CD14-positive monocyte (primary cell): Measurements from ENCODE around the gene PIGZ. TPM values are rescaled to one million over a fixed set of nuclear protein-coding genes. Genes with fewer than 3 reads are reported as not detected.

Experiments
- DNase-seq, 3 donors: peaks; one replicate each; pipeline ENCODE4 v3.0.0-alpha.2; 2011 to 2022
- H2AFZ ChIP-seq: 2 replicates; pipeline ENCODE4 v1.6.0; 2012; ENCODE audit warnings: mild to moderate bottlenecking, low read depth, low read length, inconsistent platforms; ENCODE audit not compliant: insufficient read depth, poor library complexity, severe bottlenecking
- H3K27ac ChIP-seq, 2 donors: 1 replicate in 1 of 2; 2 replicates in 1 of 2; pipeline ENCODE4 v1.5.1; 2012 to 2013; ENCODE audit warnings: low read length in 2 of 2, control low read depth in 1 of 2, inconsistent platforms in 1 of 2, low read depth in 1 of 2, mild to moderate bottlenecking in 1 of 2
- H3K27me3 ChIP-seq, 2 donors: one replicate each; pipeline versions ENCODE4 v1.6.0 to v1.6.1; 2011 to 2013; ENCODE audit warnings: low read length in 2 of 2; ENCODE audit not compliant: control insufficient read depth in 2 of 2, insufficient read depth in 2 of 2
- H3K36me3 ChIP-seq, 2 donors: replicated peaks in 1 of 2; 1 replicate in 1 of 2; 2 replicates in 1 of 2; pipeline versions ENCODE4 v1.5.1 to v1.6.1; 2012 to 2013; ENCODE audit warnings: low read length in 2 of 2, control low read depth in 1 of 2, inconsistent platforms in 1 of 2, mild to moderate bottlenecking in 1 of 2; ENCODE audit not compliant: insufficient read depth in 2 of 2, control insufficient read depth in 1 of 2
- H3K4me1 ChIP-seq, 2 donors: 1 replicate in 1 of 2; 2 replicates in 1 of 2; pipeline versions ENCODE4 v1.5.1 to v1.6.1; 2012 to 2013; ENCODE audit warnings: low read length in 2 of 2, control low read depth in 1 of 2, inconsistent platforms in 1 of 2, mild to moderate bottlenecking in 1 of 2, moderate library complexity in 1 of 2; ENCODE audit not compliant: insufficient read depth in 2 of 2, control insufficient read depth in 1 of 2
- H3K4me2 ChIP-seq: replicated peaks from 2 replicates; pipeline ENCODE3; 2012; ENCODE audit warnings: low read length, moderate library complexity, mild to moderate bottlenecking; ENCODE audit not compliant: poor library complexity, severe bottlenecking; ENCODE audit errors: extremely low read depth
- H3K4me3 ChIP-seq, 3 experiments: fragments of 200-600 bp in 1 of 3; sonication (generic) in 1 of 3; replicated peaks in 1 of 3; 1 replicate in 2 of 3; 2 replicates in 1 of 3; pipeline ENCODE4 v1.5.1; 2011 to 2013; ENCODE audit warnings: low read length in 3 of 3, mild to moderate bottlenecking in 3 of 3, control low read depth in 2 of 3, low read depth in 2 of 3, inconsistent platforms in 1 of 3, moderate library complexity in 1 of 3
- H3K79me2 ChIP-seq: 2 replicates; pipeline ENCODE4 v1.6.0; 2012; ENCODE audit warnings: mild to moderate bottlenecking, control low read depth, inconsistent platforms, low read length, moderate library complexity; ENCODE audit not compliant: insufficient read depth
- H3K9ac ChIP-seq: 2 replicates; pipeline ENCODE4 v1.6.0; 2017; ENCODE audit warnings: low read length, mild to moderate bottlenecking; ENCODE audit not compliant: insufficient read depth, poor library complexity, severe bottlenecking
- H3K9me3 ChIP-seq, 2 donors: replicated peaks in 1 of 2; 1 replicate in 1 of 2; 2 replicates in 1 of 2; pipeline versions ENCODE4 v1.5.1 to v1.6.1; 2012 to 2013; ENCODE audit warnings: low read length in 2 of 2, control low read depth in 1 of 2; ENCODE audit not compliant: control insufficient read depth in 1 of 2, insufficient read depth in 1 of 2
- H4K20me1 ChIP-seq: 2 replicates; pipeline ENCODE4 v1.6.0; 2012; ENCODE audit warnings: mild to moderate bottlenecking, low read length, control low read depth, moderate library complexity; ENCODE audit not compliant: insufficient read depth
- H3K27ac Mint-ChIP-seq, 7 donors: one replicate each; pipeline ENCODE4 v1.8.0; 2020; ENCODE audit warnings: mild to moderate bottlenecking in 7 of 7, mixed read lengths in 7 of 7, moderate library complexity in 6 of 7, inconsistent platforms in 2 of 7
- H3K27me3 Mint-ChIP-seq, 3 donors: one replicate each; pipeline ENCODE4 v1.8.0; 2021 to 2022; ENCODE audit warnings: low read depth in 3 of 3, mild to moderate bottlenecking in 3 of 3, mixed read lengths in 3 of 3, moderate library complexity in 3 of 3, inconsistent platforms in 1 of 3
- H3K36me3 Mint-ChIP-seq, 2 donors: one replicate each; pipeline ENCODE4 v1.8.0; 2020; ENCODE audit warnings: mixed read lengths in 2 of 2, inconsistent platforms in 1 of 2, mild to moderate bottlenecking in 1 of 2
- H3K4me1 Mint-ChIP-seq: one replicate; pipeline ENCODE4 v1.8.0; 2020; ENCODE audit warnings: mild to moderate bottlenecking, mixed read lengths
- H3K4me3 Mint-ChIP-seq, 2 donors: one replicate each; pipeline ENCODE4 v1.8.0; 2020; ENCODE audit warnings: mild to moderate bottlenecking in 2 of 2, mixed read lengths in 2 of 2, moderate library complexity in 1 of 2
- H3K9me3 Mint-ChIP-seq, 7 donors: one replicate each; pipeline ENCODE4 v1.8.0; 2020 to 2022; ENCODE audit warnings: mixed read lengths in 7 of 7, mild to moderate bottlenecking in 6 of 7, moderate library complexity in 6 of 7, inconsistent platforms in 2 of 7
- WGBS: methylation state at CpG from one replicate; pipeline ENCODE4 v1.1.5; 2013; ENCODE audit warnings: missing lambda C conversion rate; ENCODE audit not compliant: insufficient coverage; 5-methylcytosine and 5-hydroxymethylcytosine counted together
- intact Hi-C, 2 donors: fragments of 100-400 bp; cut with micrococcal nuclease; formaldehyde crosslinking; loops; one replicate each; pipeline versions ENCODE4 v1.15.0 to v1.15.1; 2023
- polyA plus RNA-seq, 3 donors: library from polyadenylated mRNA; depleted of rRNA in 1 of 3; unstranded in 2 of 3; stranded (reverse) in 1 of 3; fragments of 300-500 nt in 2 of 3; fragments of >200 nt in 1 of 3; fragmentation: Illumina TruSeq in 2 of 3; gene quantifications; 1 replicate in 2 of 3; 2 replicates in 1 of 3; pipeline ENCODE4 v1.2.3, GENCODE V29; 2012 to 2021
- TF ChIP-seq, protein P1 (sequence below): fragments of 200-600 bp; IDR thresholded peaks from one replicate; pipeline ENCODE4 v1.8.0; 2022; ENCODE audit warnings: antibody characterized with exemption, mild to moderate bottlenecking

Gene PIGZ
- polyA plus RNA-seq, 3 donors: 1.6 to 3.8 (median 1.9) TPM

DNA sequence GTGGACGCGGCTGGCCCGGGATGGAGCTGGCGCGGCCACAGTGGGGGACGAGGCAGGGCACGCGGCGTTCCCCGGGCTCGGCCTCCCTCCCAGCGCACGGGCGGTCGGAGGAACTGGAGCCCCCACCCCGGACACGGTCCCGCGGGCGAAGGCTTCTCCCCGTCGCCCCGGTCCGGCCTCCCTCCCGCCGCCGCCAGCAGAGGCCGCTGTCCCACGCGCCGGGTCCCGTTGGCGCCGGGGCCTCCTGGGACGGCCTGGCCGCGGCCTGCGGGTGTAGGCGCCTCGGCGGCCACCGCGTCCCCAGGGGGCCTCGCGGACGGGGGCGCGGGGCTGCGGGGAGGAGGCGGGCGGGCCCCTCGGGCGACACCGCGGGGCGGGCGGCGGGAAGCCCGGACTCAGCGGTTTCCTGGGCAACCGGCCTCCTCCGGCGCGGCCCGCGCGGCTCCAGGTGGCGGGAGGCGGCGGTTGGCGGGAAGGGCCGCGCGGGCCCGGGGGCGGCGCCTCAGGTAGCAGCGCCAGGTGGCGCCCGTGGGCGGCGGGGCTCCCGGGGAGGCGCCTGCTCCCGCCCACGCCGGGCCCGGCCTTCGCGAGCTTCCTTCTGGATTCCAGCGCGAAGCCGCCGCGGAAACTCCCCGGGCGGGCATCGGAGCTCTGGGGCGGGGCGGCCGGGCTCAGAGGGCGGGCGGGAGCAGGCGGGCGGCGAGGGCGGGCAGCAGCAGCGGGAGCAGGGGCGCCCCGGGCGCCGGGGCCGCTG lies 34.2 kb upstream of the PIGZ start:
- WGBS: under 1% methylated on average over 104 of the region's 113 CpGs
- Histone ChIP-seq H3K9me3 (no peaks in the 10 kb centered on the region), H3K4me3 (peak overlapping the region; percentile 39 to 78 (median 56)), H3K4me2 (peak overlapping the region; percentile 88), H3K4me1 (peaks cover 12 to 21% of the 10 kb centered on the region in 2 donors), H3K27ac (peak overlapping the region in 1 of 2 donors; percentile 26), H3K79me2 (no peaks in the 10 kb centered on the region), H2AFZ (peak overlapping the region; percentile 97), H4K20me1 (no peaks in the 10 kb centered on the region), H3K27me3 (peaks cover 0 to 12% of the 10 kb centered on the region in 2 donors), H3K9ac (peak overlapping the region; percentile 77), H3K36me3 (no peaks in the 10 kb centered on the region)
- DNase-seq: peak; percentile 64 to 78 (median 70)
- Mint-ChIP-seq H3K27ac (no peak overlapping the region), H3K4me3 (peak overlapping the region in 1 of 2 donors; percentile 75), H3K9me3 (peaks cover 0 to 6% (median 0%) of the 10 kb centered on the region in 7 donors), H3K36me3 (peaks cover 0 to 4% of the 10 kb centered on the region in 2 donors), H3K4me1 (peaks cover 12% of the 10 kb centered on the region), H3K27me3 (peaks cover 10 to 15% (median 13%) of the 10 kb centered on the region in 3 donors)
- intact Hi-C loops: loop anchor here (1.0 to 2.0 kb wide), 2 partner anchors 25 to 184 kb away; no protein-coding TSS in a partner anchor
- TF ChIP-seq, protein P1, sequence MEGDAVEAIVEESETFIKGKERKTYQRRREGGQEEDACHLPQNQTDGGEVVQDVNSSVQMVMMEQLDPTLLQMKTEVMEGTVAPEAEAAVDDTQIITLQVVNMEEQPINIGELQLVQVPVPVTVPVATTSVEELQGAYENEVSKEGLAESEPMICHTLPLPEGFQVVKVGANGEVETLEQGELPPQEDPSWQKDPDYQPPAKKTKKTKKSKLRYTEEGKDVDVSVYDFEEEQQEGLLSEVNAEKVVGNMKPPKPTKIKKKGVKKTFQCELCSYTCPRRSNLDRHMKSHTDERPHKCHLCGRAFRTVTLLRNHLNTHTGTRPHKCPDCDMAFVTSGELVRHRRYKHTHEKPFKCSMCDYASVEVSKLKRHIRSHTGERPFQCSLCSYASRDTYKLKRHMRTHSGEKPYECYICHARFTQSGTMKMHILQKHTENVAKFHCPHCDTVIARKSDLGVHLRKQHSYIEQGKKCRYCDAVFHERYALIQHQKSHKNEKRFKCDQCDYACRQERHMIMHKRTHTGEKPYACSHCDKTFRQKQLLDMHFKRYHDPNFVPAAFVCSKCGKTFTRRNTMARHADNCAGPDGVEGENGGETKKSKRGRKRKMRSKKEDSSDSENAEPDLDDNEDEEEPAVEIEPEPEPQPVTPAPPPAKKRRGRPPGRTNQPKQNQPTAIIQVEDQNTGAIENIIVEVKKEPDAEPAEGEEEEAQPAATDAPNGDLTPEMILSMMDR: peak; percentile 81

DNA sequence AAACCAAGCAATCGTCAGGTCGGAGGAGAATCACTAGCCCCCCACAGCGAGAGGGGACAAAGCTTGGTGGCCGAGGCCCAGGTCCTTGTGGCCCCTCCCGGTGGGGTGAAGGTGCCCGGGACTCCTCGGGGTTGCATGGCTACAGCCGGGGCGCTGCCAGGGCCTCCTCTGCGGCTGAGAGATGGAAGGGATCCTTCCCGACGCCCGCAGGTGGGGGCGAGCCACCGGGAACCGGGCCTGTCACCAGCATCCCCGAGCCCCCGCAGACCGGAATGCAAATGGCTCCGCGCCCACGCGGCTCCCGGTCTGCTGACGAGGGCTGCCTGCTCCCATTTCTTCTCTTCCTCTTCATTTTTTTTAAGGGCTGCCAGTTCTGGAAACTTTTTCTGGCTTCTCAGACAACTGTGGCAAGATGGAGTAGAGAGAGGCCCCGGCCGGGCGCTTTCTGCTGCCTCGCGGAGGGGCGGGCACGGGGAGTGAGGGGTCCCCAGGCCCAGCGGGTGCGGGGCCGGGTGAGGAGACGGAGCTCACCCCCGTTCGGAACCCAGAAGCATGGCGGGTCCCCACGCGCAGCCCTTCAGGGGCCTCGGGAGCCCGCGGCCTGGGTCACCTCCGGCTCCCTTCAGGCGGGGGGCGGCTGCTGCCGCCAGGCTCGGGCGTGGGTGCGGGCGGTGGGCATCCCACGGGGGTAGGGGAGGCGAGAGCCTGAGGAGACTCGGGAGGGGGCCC lies 33.5 kb upstream of the PIGZ start:
- peaks cover 0 to 6% (median 0%) of the 10 kb centered on the region in 7 donors for H3K9me3 Mint-ChIP-seq

More for the DNA sequence above, 33.5 kb upstream of the PIGZ start:
- H3K4me3 ChIP-seq: peak overlapping the region; percentile 39 to 78 (median 56)
- peaks cover 10% of the 10 kb centered on the region for H3K4me1 Mint-ChIP-seq
- no peaks in the 10 kb centered on the region for H3K36me3 ChIP-seq
- peaks cover 10 to 15% (median 13%) of the 10 kb centered on the region in 3 donors for H3K27me3 Mint-ChIP-seq
- 21% methylated on average over 38 of the region's 55 CpGs for WGBS
- TF ChIP-seq, protein P1: no peak
- peak overlapping the region; percentile 75 to 83 for H3K4me3 Mint-ChIP-seq
- peak overlapping the region in 1 of 2 donors; percentile 26 for H3K27ac ChIP-seq
- H3K9me3 ChIP-seq: no peaks in the 10 kb centered on the region
- peaks cover 0 to 12% of the 10 kb centered on the region in 2 donors for H3K27me3 ChIP-seq
- peak overlapping the region; percentile 77 for H3K9ac ChIP-seq
- H3K4me2 ChIP-seq: peak overlapping the region; percentile 88
- peaks cover 12 to 21% of the 10 kb centered on the region in 2 donors for H3K4me1 ChIP-seq
- intact Hi-C loops: loop anchor here (1.0 to 2.0 kb wide), 2 partner anchors 26 to 185 kb away; no protein-coding TSS in a partner anchor
- peak overlapping the region in 2 of 7 donors; percentile 37 to 62 for H3K27ac Mint-ChIP-seq
- peak overlapping the region; percentile 97 for H2AFZ ChIP-seq
- H3K79me2 ChIP-seq: no peaks in the 10 kb centered on the region
- DNase-seq: no peak
- no peaks in the 10 kb centered on the region for H4K20me1 ChIP-seq
- H3K36me3 Mint-ChIP-seq: peaks cover 0 to 4% of the 10 kb centered on the region in 2 donors
